Subcutaneous adipose tissue (tissue), 4 donors: ENCODE measurements around the gene HIPK3. TPM values are rescaled to one million over a fixed set of nuclear protein-coding genes. Genes with fewer than 3 reads are reported as not detected.

Experiments
- CTCF ChIP-seq: fragments of 450-650 bp; IDR thresholded peaks from one replicate; pipeline ENCODE4 v1.5.1; 2016; ENCODE audit warnings: low read depth, mild to moderate bottlenecking, control low read depth, antibody characterized with exemption, moderate library complexity
- total RNA-seq, 4 donors: library from RNA; depleted of rRNA; stranded (reverse); fragments of >200 nt; gene quantifications; one replicate each; pipeline ENCODE4 v1.1.0, GENCODE V29; 2016

The HIPK3 gene
- total RNA-seq, 4 donors from 2014 or later: 243 to 401 (median 307) TPM

DNA sequence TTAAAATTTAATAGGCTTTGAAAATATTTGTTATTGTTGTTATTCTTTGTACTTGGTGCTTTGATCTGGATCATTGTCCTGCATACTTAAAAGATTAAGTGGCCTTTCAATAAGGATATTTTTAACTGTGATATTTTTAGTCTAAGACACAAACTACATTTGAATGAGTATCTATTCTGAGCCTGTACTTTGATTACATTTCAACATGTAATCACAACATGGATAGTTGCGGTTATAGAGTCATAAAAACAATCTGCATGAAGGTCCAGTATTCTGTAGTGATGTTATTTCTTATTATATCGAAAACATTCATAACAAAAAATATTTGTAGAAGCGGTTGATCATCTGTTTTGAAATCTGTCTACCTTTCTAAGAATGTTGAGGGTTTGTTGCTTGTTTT is 58.6 kb downstream of the HIPK3 start:
- TF ChIP-seq CTCF: no peak

DNA sequence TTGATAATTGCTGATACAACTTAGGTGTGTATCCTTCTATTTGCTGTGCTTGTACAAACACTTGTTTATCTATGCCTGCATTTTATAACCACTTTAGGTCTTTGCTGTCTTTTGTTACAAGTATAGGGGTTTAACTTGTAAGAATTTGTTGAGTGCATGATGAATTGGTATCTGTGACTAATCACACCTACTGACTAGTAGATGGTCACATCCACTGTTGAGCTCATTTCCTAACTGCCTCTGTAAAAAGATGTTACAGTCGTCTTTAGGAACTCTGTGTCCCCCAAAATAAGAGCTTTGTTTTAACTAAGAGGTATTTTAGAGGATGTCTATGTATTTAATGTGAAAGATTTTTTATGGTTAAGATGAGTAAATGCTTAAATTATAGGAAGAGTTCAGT is 60.5 kb downstream of the HIPK3 start:
- no peak for TF ChIP-seq CTCF

DNA sequence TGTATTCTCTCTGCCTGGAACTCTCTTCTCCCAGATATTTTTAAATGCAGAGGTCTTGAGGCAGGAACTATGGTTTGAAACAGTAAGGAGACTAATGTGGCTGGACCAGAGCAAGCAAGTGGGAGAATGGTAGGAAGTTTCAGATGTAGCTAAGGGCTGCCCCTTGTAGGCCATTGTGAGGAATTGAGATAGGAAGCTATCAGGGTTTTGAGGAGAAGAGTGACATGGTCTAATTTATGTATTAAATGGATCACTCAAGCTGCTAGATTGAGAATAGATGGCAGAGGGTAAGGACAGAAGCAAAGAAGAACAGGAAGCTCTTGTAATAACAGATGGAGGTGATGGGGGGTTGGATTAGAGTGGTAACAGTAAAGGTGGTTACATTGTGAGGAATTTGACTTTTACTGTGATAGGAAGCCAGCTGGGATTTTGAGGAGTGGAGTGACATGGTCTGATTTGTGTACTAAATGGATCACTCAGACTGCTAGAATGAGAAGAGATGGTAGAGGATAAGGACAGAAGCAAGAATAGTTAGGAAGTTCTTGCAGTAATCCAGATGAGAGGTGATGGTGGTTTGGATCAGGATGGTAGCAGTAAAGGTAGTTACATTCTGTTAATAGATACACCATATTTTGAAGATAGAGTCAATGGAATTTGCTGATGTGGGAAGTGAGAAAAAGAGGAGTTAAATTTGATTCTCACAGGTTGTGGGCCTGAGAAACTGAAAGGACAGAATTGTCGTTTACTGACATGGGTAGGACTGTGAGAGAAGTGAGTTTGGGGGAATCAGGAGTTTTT is 63.0 kb downstream of the HIPK3 start:
- no peak for TF ChIP-seq CTCF

DNA sequence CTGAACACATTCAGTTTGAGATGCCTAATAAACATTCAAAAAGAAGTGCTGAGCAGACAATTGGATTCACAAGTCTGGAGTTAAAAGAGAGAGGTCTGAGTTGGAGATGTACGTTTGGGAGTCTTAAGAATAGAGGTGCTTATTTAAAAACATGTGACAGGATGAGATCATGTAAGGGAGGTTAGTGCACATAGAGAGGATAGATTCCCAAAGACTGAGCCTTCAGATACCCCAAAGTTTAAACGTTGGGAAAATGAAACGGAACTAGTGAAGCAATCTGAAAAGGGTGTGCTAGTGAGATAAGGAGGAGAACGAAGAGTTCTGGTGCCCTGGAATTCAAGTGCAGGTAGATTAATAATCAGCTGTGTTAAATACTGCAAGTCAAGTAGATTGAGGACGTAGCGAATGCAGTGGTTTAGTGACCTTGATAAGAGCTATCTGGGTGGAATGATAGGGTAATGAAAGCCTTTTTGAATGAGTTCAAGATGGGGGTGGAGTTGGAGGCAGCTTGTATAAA is 63.7 kb downstream of the HIPK3 start:
- TF ChIP-seq CTCF: no peak

DNA sequence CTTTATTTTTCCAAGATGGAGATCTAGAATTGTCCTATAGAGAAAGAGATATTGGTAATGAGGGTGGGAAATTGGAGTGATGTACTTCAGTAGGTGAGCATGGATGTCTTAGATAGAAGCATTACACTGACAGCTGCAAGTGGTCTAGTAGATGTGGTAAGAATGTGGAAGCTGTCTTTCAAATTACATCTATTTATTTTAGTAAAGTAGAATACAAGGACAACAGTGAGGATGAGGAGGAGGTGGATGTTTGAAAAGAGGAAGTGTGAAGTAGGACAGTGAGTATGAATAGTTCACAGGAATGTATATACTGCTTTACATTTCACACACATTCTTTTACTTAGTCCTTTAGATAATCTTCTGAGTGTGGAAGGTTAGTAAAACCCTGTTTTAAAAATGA is 64.2 kb downstream of the HIPK3 start:
- no peak for TF ChIP-seq CTCF

DNA sequence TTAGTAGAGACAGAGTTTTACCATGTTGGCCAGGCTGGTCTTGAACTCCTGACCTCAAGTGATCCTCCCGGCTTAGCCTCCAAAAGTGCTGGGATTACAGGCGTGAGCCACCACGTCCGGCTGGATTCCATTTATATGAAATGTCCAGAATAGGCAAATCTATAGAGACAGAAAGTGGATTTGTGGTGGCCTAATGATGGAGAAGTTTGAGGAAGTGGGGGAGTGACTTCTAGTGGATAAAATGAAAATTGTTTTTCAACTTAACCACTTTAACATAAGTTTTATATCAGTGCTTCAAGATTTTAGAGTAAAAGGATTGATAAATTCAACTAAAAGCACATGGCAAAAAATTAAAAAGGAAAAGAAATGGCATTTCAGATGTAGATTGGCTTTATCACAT is 66.2 kb downstream of the HIPK3 start:
- no peak for TF ChIP-seq CTCF

DNA sequence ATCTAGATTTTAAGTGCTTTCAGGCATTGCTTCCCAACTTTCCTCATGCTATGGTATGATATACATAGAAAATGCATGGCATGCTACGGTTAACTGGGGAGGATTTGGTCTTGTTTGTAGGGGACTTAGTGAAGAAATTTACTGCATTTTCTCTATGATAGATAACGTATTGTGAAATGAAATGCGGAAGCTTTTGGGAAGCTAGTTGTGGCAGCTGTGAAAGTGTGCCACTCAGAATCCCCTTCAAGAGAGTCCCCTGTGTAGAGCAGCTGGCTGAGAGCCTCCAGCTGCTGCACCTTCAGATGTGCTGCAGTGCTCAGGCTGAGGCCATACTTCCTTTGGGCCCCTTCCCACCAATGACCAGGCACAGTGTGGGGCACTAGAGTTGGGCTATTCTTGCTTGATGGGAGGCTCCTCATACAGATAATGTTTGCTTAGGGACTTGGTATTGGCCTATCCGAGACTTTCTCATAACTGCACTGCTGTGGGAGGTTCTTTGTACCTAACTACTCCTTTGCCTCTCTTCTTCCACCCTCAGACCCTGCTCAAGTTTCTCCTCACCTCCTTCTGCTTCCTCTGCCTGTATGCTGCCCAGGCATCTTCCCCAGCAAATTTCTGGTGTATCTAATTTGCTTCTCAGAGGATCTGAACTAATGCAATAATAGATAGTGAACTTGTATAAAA is 67.3 kb downstream of the HIPK3 start:
- no peak for TF ChIP-seq CTCF
